Endothelial cell of umbilical vein (primary cell): ENCODE results near the gene ZC3H12A. TPM values are rescaled to one million over a fixed set of nuclear protein-coding genes. Genes with fewer than 3 reads are reported as not detected.
"Not testable (repeated sequence)": the region's sequence is repeated elsewhere in the genome, so short reads cannot be mapped to it uniquely, and the experiment has no call there.

ENCODE experiments used
- BruUV-seq: library from RNA; stranded (reverse); fragments of 400-500 nt; replicated peaks from 2 replicates; lab custom pipeline; 2021; lab: Mats Ljungman, UMichigan
- CTCF ChIA-PET: fragments of 300-600, 350-600 bp; sonication (Branson Sonifier 250); formaldehyde crosslinking; loops from one replicate; lab custom pipeline; 2021; ENCODE audit warnings: antibody characterized with exemption, inconsistent platforms; lab: Charles Lee
- POLR2A ChIA-PET: fragments of 300-600, 350-600 bp; sonication (Branson Sonifier 250); formaldehyde crosslinking; loops from one replicate; lab custom pipeline; 2021; ENCODE audit warnings: antibody characterized with exemption, inconsistent platforms; lab: Charles Lee
- DNase-seq: peaks from one replicate; pipeline ENCODE4 v3.0.0-alpha.2; 2011; ENCODE audit warnings: low read depth, low spot score
- FAIRE-seq: peaks from 2 replicates; lab custom pipeline; 2011; peaks lifted over from hg19 to GRCh38; lab: Jason Lieb, UNC
- H2AFZ ChIP-seq: 2 replicates; pipeline ENCODE4 v1.6.0; 2012; ENCODE audit warnings: low read depth, low read length, control low read depth, inconsistent platforms
- H3K27ac ChIP-seq: 2 replicates; pipeline ENCODE4 v1.5.1; 2011; ENCODE audit warnings: low read depth, mild to moderate bottlenecking, control low read depth, low read length, moderate library complexity; ENCODE audit not compliant: insufficient read depth
- H3K27me3 ChIP-seq, 2 experiments: 2 replicates each; pipeline versions ENCODE4 v1.6.0 to v1.6.1; 2011; ENCODE audit warnings: low read length in 2 of 2, mixed read lengths in 1 of 2; ENCODE audit not compliant: control insufficient read depth in 2 of 2, insufficient read depth in 2 of 2
- H3K36me3 ChIP-seq, 2 experiments: 2 replicates in 1 of 2; 3 replicates in 1 of 2; pipeline ENCODE4 v1.5.1; 2011; ENCODE audit warnings: low read length in 2 of 2, mild to moderate bottlenecking in 1 of 2, moderate library complexity in 1 of 2; ENCODE audit not compliant: control insufficient read depth in 2 of 2, insufficient read depth in 2 of 2; ENCODE audit errors: extremely low read depth in 1 of 2
- H3K4me1 ChIP-seq: 3 replicates; pipeline ENCODE4 v1.5.1; 2011; ENCODE audit warnings: mild to moderate bottlenecking, low read length; ENCODE audit not compliant: control insufficient read depth, insufficient read depth; ENCODE audit errors: extremely low read depth
- H3K4me2 ChIP-seq: 2 replicates; pipeline ENCODE4 v1.6.1; 2011; ENCODE audit warnings: low read length, control low read depth, mixed read lengths; ENCODE audit not compliant: insufficient read depth
- H3K4me3 ChIP-seq, 3 experiments: fragments of 200-600 bp in 1 of 3; sonication (generic), shearing (Covaris generic) in 1 of 3; replicated peaks in 1 of 3; 2 replicates each; pipeline ENCODE4 v1.5.1; 2011 to 2016; ENCODE audit warnings: control low read depth in 3 of 3, low read length in 3 of 3, mild to moderate bottlenecking in 2 of 3, inconsistent platforms in 1 of 3, low read depth in 1 of 3, moderate library complexity in 1 of 3; ENCODE audit not compliant: insufficient read depth in 1 of 3
- H3K79me2 ChIP-seq: 2 replicates; pipeline ENCODE4 v1.6.0; 2012; ENCODE audit warnings: low read length, inconsistent platforms; ENCODE audit not compliant: control insufficient read depth, insufficient read depth
- H3K9ac ChIP-seq: replicated peaks from 2 replicates; pipeline ENCODE3; 2011; ENCODE audit warnings: low read length, control low read depth; ENCODE audit not compliant: insufficient read depth; ENCODE audit errors: extremely low read depth
- H3K9me1 ChIP-seq: replicated peaks from 3 replicates; pipeline ENCODE4 v1.6.0; 2011; ENCODE audit warnings: mild to moderate bottlenecking, low read length; ENCODE audit not compliant: control insufficient read depth, insufficient read depth; ENCODE audit errors: extremely low read depth
- H3K9me3 ChIP-seq: replicated peaks from 2 replicates; pipeline ENCODE4 v1.5.1; 2012; ENCODE audit warnings: low read length, inconsistent platforms; ENCODE audit not compliant: control insufficient read depth, insufficient read depth
- H4K20me1 ChIP-seq: replicated peaks from 2 replicates; pipeline ENCODE3; 2011; ENCODE audit warnings: mild to moderate bottlenecking, low read length; ENCODE audit not compliant: control insufficient read depth, insufficient read depth; ENCODE audit errors: extremely low read depth
- EZH2 ChIP-seq: IDR thresholded peaks from 2 replicates; pipeline ENCODE4 v1.6.1; 2012; ENCODE audit warnings: borderline replicate concordance, low read depth, mild to moderate bottlenecking, moderate library complexity, low read length, inconsistent platforms; ENCODE audit not compliant: severe bottlenecking
- FOS ChIP-seq: IDR thresholded peaks from 2 replicates; pipeline ENCODE4 v1.6.1; 2011; ENCODE audit warnings: mild to moderate bottlenecking, low read length, moderate library complexity, borderline replicate concordance; ENCODE audit not compliant: insufficient read depth
- GATA2 ChIP-seq: IDR thresholded peaks from 2 replicates; pipeline ENCODE4 v1.7.0; 2011; ENCODE audit warnings: low read depth, mild to moderate bottlenecking, moderate library complexity, mixed read lengths, low read length; ENCODE audit not compliant: insufficient read length, insufficient read depth
- JUN ChIP-seq: IDR thresholded peaks from 2 replicates; pipeline ENCODE4 v1.6.1; 2011; ENCODE audit warnings: borderline replicate concordance, low read depth; ENCODE audit not compliant: insufficient read length, insufficient read depth
- MYC ChIP-seq: IDR thresholded peaks from one replicate; pipeline ENCODE4 v1.6.1; 2011; ENCODE audit warnings: mild to moderate bottlenecking, low read depth, low read length
- POLR2A ChIP-seq: IDR thresholded peaks from 2 replicates; pipeline ENCODE4 v1.6.1; 2012; ENCODE audit warnings: low read depth, mild to moderate bottlenecking, control low read depth, low read length
- POLR2AphosphoS5 ChIP-seq: IDR thresholded peaks from 2 replicates; pipeline ENCODE4 v1.6.1; 2012; ENCODE audit warnings: low read depth, mild to moderate bottlenecking, control low read depth, low read length, moderate library complexity; ENCODE audit not compliant: insufficient read depth
- dilution Hi-C: fragments of 300-500 bp; cut with MboI; formaldehyde crosslinking; loops from one replicate; pipeline ENCODE4 v1.15.0; 2019; ENCODE audit warnings: low sequenced_read_pairs; ENCODE audit not compliant: extremely low pct_ligation_motif_present
- intact Hi-C: fragments of 100-400 bp; cut with micrococcal nuclease; formaldehyde crosslinking; loops from one replicate; pipeline ENCODE4 v1.10.0; 2022
- polyA plus RNA-seq, 4 experiments: library from polyadenylated mRNA; depleted of rRNA in 3 of 4; stranded (reverse) in 3 of 4; unstranded in 1 of 4; fragments of >200 nt; gene quantifications; 2 replicates each; pipeline versions ENCODE4 v1.2.1 to v1.2.3, GENCODE V29; 2011 to 2012; ENCODE audit warnings: missing spikeins in 1 of 4
- total RNA-seq: library from RNA; stranded (reverse); gene quantifications from 2 replicates; pipeline ENCODE4 v1.2.3, GENCODE V29; 2021
- TF ChIP-seq, protein P1 (sequence below): IDR thresholded peaks from 2 replicates; pipeline ENCODE4 v1.6.1; 2011; ENCODE audit not compliant: insufficient read depth, insufficient read length
- TF ChIP-seq, protein P2 (sequence below), 2 donors: IDR thresholded peaks; 1 replicate in 1 of 2; 2 replicates in 1 of 2; pipeline ENCODE4 v1.5.1; 2011; ENCODE audit warnings: low read length in 2 of 2, mild to moderate bottlenecking in 2 of 2, moderate library complexity in 2 of 2, control low read depth in 1 of 2, inconsistent platforms in 1 of 2, low read depth in 1 of 2; ENCODE audit not compliant: insufficient read depth in 1 of 2; ENCODE audit errors: extremely low read depth in 1 of 2

ZC3H12A gene
- total and polyA plus RNA-seq, 2 donors (not counting 3 experiments of a cell fraction or from before 2014, with no cell fraction given): 6.3 to 9.4 TPM

DNA sequence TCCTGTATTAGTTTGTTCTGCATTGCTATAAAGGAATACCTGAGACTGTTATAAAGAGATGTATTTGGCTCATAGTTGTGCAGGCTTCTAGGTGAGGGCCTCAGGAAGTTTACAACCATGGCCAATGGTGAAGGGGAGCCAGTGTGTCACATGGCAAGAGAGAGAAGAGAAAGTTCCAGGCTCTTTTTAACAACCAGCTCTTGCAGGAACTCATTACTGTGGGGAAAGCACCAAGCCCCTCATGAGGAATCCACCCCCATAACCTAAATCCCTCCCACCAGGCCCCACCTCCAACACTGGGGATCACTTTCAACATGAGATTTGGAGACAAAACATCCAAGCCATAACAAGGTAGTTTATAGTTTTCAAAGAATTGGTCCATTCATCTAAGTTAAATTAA, 45.2 kb downstream of the ZC3H12A start:
- TF ChIP-seq EZH2 (no peak), JUN (no peak), GATA2 (no peak), FOS (no peak), POLR2A (no peak), POLR2AphosphoS5 (no peak), MYC (no peak)
- TF ChIP-seq, protein P1, sequence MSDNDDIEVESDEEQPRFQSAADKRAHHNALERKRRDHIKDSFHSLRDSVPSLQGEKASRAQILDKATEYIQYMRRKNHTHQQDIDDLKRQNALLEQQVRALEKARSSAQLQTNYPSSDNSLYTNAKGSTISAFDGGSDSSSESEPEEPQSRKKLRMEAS: no peak
- TF ChIP-seq, protein P2, sequence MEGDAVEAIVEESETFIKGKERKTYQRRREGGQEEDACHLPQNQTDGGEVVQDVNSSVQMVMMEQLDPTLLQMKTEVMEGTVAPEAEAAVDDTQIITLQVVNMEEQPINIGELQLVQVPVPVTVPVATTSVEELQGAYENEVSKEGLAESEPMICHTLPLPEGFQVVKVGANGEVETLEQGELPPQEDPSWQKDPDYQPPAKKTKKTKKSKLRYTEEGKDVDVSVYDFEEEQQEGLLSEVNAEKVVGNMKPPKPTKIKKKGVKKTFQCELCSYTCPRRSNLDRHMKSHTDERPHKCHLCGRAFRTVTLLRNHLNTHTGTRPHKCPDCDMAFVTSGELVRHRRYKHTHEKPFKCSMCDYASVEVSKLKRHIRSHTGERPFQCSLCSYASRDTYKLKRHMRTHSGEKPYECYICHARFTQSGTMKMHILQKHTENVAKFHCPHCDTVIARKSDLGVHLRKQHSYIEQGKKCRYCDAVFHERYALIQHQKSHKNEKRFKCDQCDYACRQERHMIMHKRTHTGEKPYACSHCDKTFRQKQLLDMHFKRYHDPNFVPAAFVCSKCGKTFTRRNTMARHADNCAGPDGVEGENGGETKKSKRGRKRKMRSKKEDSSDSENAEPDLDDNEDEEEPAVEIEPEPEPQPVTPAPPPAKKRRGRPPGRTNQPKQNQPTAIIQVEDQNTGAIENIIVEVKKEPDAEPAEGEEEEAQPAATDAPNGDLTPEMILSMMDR (IDR thresholded peaks at IDR 0.05; ENCODE audit: extremely low read depth in 1 of 2, insufficient read depth in 1 of 2, low read depth in 1 of 2, low read length in 2 of 2): no peak
- no peak for FAIRE-seq
- Histone ChIP-seq H3K4me2 (no peak overlapping the region), H4K20me1 (no peaks in the 10 kb centered on the region), H3K9me3 (no peaks in the 10 kb centered on the region), H3K9ac (no peak overlapping the region), H3K79me2 (no peaks in the 10 kb centered on the region), H3K9me1 (no peaks in the 10 kb centered on the region), H3K4me3 (no peak overlapping the region), H3K36me3 (no peaks in the 10 kb centered on the region), H3K4me1 (peaks cover 6% of the 10 kb centered on the region), H2AFZ (no peak overlapping the region), H3K27ac (no peak overlapping the region), H3K27me3 (no peaks in the 10 kb centered on the region)
- dilution Hi-C loops: no loop called here
- no TSS peak for BruUV-seq
- POLR2A ChIA-PET: no interaction called here
- CTCF ChIA-PET: no interaction called here
- no peak for DNase-seq
- intact Hi-C loops: no loop called here

DNA sequence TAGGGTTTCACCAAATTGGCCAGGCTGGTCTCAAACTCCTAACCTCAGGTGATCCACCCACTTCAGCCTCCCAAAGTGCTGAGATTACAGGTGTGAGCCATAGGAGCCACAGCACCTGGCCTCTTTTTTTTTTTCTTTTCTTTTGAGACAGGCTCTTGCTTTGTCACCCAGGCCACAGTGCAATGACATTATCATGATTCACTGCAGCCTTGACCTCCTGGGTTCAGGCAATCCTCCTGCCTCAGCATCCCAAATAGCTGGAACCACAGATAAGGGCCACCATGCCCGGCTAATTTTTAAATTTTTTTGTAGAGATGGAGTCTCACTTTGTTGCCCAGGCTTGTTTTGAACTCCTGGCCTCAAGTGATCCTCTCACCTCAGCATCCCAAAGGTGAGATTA, 55.5 kb downstream of the ZC3H12A start:
- H3K4me1 ChIP-seq: peaks cover 17% of the 10 kb centered on the region
- H2AFZ ChIP-seq, H3K4me3 ChIP-seq, intact Hi-C loops, H3K36me3 ChIP-seq, POLR2A ChIA-PET, H3K27ac ChIP-seq, H3K79me2 ChIP-seq, H3K9ac ChIP-seq, CTCF ChIA-PET, H4K20me1 ChIP-seq, H3K27me3 ChIP-seq, BruUV-seq, dilution Hi-C loops, H3K9me3 ChIP-seq, H3K9me1 ChIP-seq, DNase-seq, FAIRE-seq, H3K4me2 ChIP-seq: not testable (repeated sequence)
